Regular cardiac myocyte (primary cell): Measurements from ENCODE around the gene ANKRD27. TPM values are rescaled to one million over a fixed set of nuclear protein-coding genes. Genes with fewer than 3 reads are reported as not detected.

ENCODE experiments used
- total RNA-seq: library from RNA; depleted of rRNA; stranded (reverse); fragments of >200 nt; gene quantifications from 2 replicates; pipeline ENCODE4 v1.2.3, GENCODE V29; 2014

The ANKRD27 gene
- 41.2 and 42.6 TPM in 2 replicates for total RNA-seq

GRCh38 chr19:32674931-32675719, at the start of gene ANKRD27:
TSS of gene ANKRD27 (minus strand) at chr19:32675180. CDS start at chr19:32659015, 16,165 bp downstream.

GRCh38 chr19:32719611-32720059, 44.7 kb upstream of the ANKRD27 start, which contains the start of gene TDRD12:
TSS of gene TDRD12 (plus strand) at chr19:32719767. CDS start at chr19:32720073, 306 bp downstream.

GRCh38 chr19:32691291-32691951, 16.4 kb upstream of the ANKRD27 start, which contains the start of gene NUDT19:
TSS of gene NUDT19 (plus strand) at chr19:32691821. CDS start at chr19:32691961, 140 bp downstream.

GRCh38 chr19:32675720-32676185, 773 bp upstream of the ANKRD27 start, which contains the start of gene RGS9BP:
TSS of gene RGS9BP (plus strand) at chr19:32675848. CDS start at chr19:32676264, 416 bp downstream.

GRCh38 chr19:32580901-32581704, 93.9 kb downstream of the ANKRD27 start, which contains the start of gene PDCD5:
TSS of gene PDCD5 (plus strand) at chr19:32581190. CDS start at chr19:32581262, 72 bp downstream.

Other genes with a start within 250 kb of the ANKRD27 start
- 103 and 204 TPM in 2 replicates for gene PDCD5, start 94.0 kb downstream of the ANKRD27 start, total RNA-seq
- 0.38 and 0.56 TPM in 2 replicates for gene RGS9BP, start 668 bp upstream of the ANKRD27 start, total RNA-seq
- 7.0 and 8.6 TPM in 2 replicates for gene NUDT19, start 16.6 kb upstream of the ANKRD27 start, total RNA-seq
- gene TDRD12, start 44.6 kb upstream of the ANKRD27 start, total RNA-seq = under 0.01 and 0.28 TPM in 2 replicates
- gene SLC7A9, start 194.6 kb upstream of the ANKRD27 start, total RNA-seq = under 0.01 and 0.19 TPM in 2 replicates